HG02973 (cell line): Measurements from ENCODE around the gene BCAS1.
"Not testable (repeated sequence)": the region's sequence is repeated elsewhere in the genome, so short reads cannot be mapped to it uniquely, and the experiment has no call there.

Experiments
- ATAC-seq: cut with Tn5 transposase; IDR thresholded peaks from one replicate; pipeline ENCODE4 v1.9.1; 2021; ENCODE audit warnings: moderate library complexity; ENCODE audit not compliant: unreplicated experiment

Gene BCAS1

GRCh38 chr20:53990768-53991450, 79.5 kb downstream of the BCAS1 start:
- no peak for ATAC-seq

GRCh38 chr20:53990003-53990402, 80.4 kb downstream of the BCAS1 start:
- no peak for ATAC-seq

GRCh38 chr20:53989401-53989800, 81.0 kb downstream of the BCAS1 start:
- ATAC-seq, result no peak

GRCh38 chr20:53986037-53986650, 84.2 kb downstream of the BCAS1 start:
- ATAC-seq, result no peak

- no peak for ATAC-seq
Measured at GRCh38 chr20:53985150-53985518, 85.3 kb downstream of the BCAS1 start.

GRCh38 chr20:53984356-53985149, 85.8 kb downstream of the BCAS1 start:
- no peak for ATAC-seq

- no peak for ATAC-seq
Measured at GRCh38 chr20:53983401-53983800, 87.0 kb downstream of the BCAS1 start.

DNA sequence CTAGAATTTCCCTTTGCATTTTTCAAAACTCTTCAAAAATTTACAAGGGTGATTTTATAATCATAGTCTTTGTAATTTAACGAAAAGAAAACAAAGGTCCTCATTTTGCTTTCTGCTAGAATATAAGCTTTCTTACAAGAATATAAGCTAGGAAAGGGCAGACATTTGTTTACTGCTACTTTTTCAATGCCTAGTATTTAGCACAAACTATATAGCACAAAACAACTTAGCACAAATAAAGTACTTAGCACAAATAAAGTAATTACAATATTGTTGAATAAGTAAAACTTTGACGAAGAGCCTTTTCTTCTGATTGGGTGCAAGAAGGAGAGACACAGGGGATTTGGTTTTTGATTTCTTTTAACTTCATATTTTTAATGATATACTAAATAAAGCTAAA, 87.8 kb downstream of the BCAS1 start:
- ATAC-seq, result no peak

DNA sequence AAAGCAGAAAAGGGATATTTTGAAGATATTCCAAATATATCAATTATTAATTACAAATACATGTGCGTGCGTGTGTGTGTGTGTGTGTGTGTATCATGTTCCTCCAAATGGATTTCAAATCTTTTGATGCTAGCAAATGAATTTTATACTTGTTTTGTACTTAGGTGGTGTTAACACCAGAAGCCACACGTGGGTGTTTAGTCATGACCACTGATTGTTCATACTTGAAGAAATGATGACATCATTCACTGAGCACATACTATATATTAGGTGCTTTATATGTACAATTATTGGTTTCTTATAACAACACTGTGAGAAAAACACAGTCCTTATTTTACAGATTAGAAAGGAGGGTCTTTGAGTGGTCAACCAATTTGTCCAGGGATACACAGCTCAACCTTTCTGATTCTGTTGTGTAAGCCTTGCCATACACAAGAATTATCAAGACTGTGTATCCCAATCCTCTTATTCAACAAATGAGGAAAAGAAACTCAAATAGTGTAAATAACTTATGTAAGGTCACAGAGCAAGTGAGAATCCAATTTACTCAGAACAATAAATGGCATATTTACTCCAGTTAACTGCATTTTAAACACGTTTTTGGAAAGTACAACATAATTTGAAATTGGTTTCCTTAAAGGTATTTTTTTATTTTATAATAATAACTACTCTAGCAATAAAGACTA, 88.5 kb downstream of the BCAS1 start:
- no peak for ATAC-seq

GRCh38 chr20:53981130-53981529, 89.3 kb downstream of the BCAS1 start:
- no peak for ATAC-seq

GRCh38 chr20:53980031-53980465, 90.3 kb downstream of the BCAS1 start:
- no peak for ATAC-seq

DNA sequence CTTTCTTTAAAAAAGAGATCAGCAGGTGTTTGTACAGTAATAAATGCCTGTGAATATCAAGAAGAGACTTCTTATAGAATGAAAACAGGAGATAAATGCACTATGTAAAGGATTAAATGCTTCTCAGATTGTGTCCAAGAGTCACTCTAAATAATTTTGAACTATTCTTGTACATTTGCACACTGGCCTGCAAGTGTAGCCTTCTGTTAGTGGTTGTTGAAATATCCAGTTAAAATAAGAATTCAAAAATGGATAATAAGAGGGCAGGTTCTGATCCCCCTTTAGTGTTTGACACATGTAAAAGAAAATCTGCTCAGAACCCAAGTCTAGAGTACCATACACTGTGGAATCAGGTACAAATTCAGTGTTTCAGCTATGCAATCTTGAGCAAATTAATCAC, 91.9 kb downstream of the BCAS1 start:
- no peak for ATAC-seq

- no peak for ATAC-seq
Measured at GRCh38 chr20:53977391-53977790, 93.0 kb downstream of the BCAS1 start.

- ATAC-seq, result no peak
Measured at GRCh38 chr20:53975761-53976160, 94.6 kb downstream of the BCAS1 start.

DNA sequence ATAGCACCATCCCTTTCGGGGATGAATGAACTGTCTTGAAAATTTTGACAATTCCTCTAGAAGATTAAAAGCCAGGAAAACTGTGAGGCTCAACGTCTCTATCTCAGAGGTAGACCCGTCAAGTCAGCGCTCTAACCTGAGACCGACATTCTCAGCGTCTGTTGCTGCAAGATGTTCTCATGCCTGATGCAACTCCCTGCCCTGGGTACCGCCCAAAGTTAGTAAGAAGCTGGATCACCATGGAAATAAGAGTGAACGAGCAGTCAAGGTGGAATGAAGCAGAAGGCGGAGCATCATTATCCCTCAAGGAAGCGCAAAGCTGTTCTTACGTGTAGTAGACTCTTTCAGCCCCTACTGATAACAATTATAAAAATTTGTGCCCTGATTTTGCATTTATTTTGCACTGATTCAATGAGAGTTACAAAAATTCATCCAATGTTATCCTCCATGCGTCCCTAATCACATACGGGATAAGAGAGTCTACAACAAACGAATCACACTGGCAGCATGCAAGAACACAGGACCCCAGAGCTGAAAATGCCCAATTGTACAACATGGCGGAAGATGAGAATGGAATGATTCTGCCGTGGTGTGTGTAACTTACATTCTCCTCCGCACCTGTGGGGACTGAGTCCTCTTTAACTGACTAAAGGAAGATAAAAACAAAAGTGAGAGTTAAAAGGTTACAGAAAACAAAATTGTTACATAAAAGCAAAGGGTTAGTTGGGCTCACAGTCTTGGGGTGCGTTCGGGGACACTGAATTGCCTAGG, 95.4 kb downstream of the BCAS1 start:
- no peak for ATAC-seq

DNA sequence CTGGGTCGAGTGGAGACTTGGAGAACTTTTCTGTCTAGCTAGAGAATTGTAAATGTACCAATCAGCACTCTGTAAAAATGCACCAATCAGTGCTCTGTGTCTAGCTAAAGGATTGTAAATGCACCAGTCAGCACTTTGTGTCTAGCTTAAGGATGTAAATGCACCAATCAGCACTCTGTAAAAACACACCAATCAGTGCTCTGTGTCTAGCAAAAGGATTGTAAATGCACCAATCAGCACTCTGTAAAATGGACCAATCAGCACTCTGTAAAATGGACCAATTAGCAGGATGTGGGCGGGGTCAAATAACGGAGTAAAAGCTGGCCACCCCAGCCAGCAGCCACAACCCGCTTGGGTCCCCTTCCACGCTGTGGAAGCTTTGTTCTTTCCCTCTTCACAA, 96.5 kb downstream of the BCAS1 start:
- ATAC-seq, result not testable (repeated sequence)

GRCh38 chr20:53972179-53972578, 98.2 kb downstream of the BCAS1 start:
- no peak for ATAC-seq

GRCh38 chr20:53971096-53971683, 99.2 kb downstream of the BCAS1 start:
- ATAC-seq, result no peak

DNA sequence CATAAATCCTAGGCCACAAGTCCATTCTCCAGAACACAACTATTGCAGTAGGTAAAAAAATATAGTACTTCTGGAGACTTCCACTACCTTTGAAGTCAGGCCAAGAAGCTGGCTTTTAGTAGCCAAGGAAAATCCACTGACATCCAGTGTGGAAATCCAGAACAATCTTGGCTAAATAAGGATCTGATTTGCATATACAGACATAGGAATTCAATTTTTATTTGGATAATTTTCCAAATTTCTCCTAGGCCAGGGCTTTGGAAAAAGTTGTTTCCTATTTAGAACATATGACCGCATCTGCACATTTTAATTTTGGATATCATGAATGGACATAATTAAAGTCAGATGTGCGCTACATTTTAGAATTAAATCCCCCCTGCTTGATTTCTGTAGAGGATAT, 100.2 kb downstream of the BCAS1 start:
- no peak for ATAC-seq

- ATAC-seq, result no peak
Measured at GRCh38 chr20:53967527-53967926, 102.9 kb downstream of the BCAS1 start.
